ENCODE measurements around the gene RIPPLY3. TPM values are rescaled to one million over a fixed set of nuclear protein-coding genes. Genes with fewer than 3 reads are reported as not detected.

RIPPLY3 gene
- total RNA-seq, 1 donor from 2014 or later: 17.9 TPM

GRCh38 chr21:37041706-37042271 lies 35.3 kb downstream of the RIPPLY3 start:
- Mint-ChIP-seq H3K27me3 (no peaks in the 10 kb centered on the region), H3K4me1 (ENCODE audit: low read depth) (peaks cover 6% of the 10 kb centered on the region), H3K4me3 (ENCODE audit: low read depth) (no peak overlapping the region), H3K36me3 (ENCODE audit: insufficient read depth) (peaks cover 5% of the 10 kb centered on the region), H3K27ac (no peak overlapping the region), H3K9me3 (ENCODE audit: low read depth) (no peaks in the 10 kb centered on the region)
- no peak for TF ChIP-seq CTCF (IDR thresholded peaks at IDR 0.05; ENCODE audit: unreplicated experiment)
- no peak for DNase-seq (ENCODE audit: low spot score, unreplicated experiment)

GRCh38 chr21:37043818-37044217 lies 37.3 kb downstream of the RIPPLY3 start:
- Mint-ChIP-seq H3K4me1 (ENCODE audit: low read depth) (peaks cover 11% of the 10 kb centered on the region), H3K4me3 (ENCODE audit: low read depth) (no peak overlapping the region), H3K27ac (no peak overlapping the region), H3K36me3 (ENCODE audit: insufficient read depth) (peaks cover 15% of the 10 kb centered on the region), H3K27me3 (no peaks in the 10 kb centered on the region), H3K9me3 (ENCODE audit: low read depth) (peaks cover 12% of the 10 kb centered on the region)
- DNase-seq (ENCODE audit: low spot score, unreplicated experiment): no peak
- TF ChIP-seq CTCF (IDR thresholded peaks at IDR 0.05; ENCODE audit: unreplicated experiment): no peak

GRCh38 chr21:37044643-37045042 lies 38.1 kb downstream of the RIPPLY3 start:
- Mint-ChIP-seq H3K4me1 (ENCODE audit: low read depth) (peaks cover 11% of the 10 kb centered on the region), H3K9me3 (ENCODE audit: low read depth) (peaks cover 19% of the 10 kb centered on the region), H3K36me3 (ENCODE audit: insufficient read depth) (peaks cover 20% of the 10 kb centered on the region)

GRCh38 chr21:37045149-37045548 lies 38.6 kb downstream of the RIPPLY3 start:
- Mint-ChIP-seq H3K9me3 (ENCODE audit: low read depth) (peaks cover 24% of the 10 kb centered on the region), H3K4me3 (ENCODE audit: low read depth) (no peak overlapping the region), H3K27me3 (no peaks in the 10 kb centered on the region), H3K36me3 (ENCODE audit: insufficient read depth) (peaks cover 26% of the 10 kb centered on the region), H3K4me1 (ENCODE audit: low read depth) (peaks cover 11% of the 10 kb centered on the region), H3K27ac (no peak overlapping the region)
- DNase-seq (ENCODE audit: low spot score, unreplicated experiment): no peak
- no peak for TF ChIP-seq CTCF (IDR thresholded peaks at IDR 0.05; ENCODE audit: unreplicated experiment)

More at GRCh38 chr21:37044643-37045042, 38.1 kb downstream of the RIPPLY3 start:
- no peak for TF ChIP-seq CTCF (IDR thresholded peaks at IDR 0.05; ENCODE audit: unreplicated experiment)
- Mint-ChIP-seq H3K4me3 (ENCODE audit: low read depth) (no peak overlapping the region), H3K27me3 (no peaks in the 10 kb centered on the region), H3K27ac (no peak overlapping the region)
- no peak for DNase-seq (ENCODE audit: low spot score, unreplicated experiment)

GRCh38 chr21:37045556-37045955 lies 39.1 kb downstream of the RIPPLY3 start:
- no peak for TF ChIP-seq CTCF (IDR thresholded peaks at IDR 0.05; ENCODE audit: unreplicated experiment)
- peaks cover 11% of the 10 kb centered on the region for H3K4me1 Mint-ChIP-seq (ENCODE audit: low read depth)
- no peaks in the 10 kb centered on the region for H3K27me3 Mint-ChIP-seq
- DNase-seq (ENCODE audit: low spot score, unreplicated experiment): no peak
- H3K36me3 Mint-ChIP-seq (ENCODE audit: insufficient read depth): peaks cover 29% of the 10 kb centered on the region
- H3K9me3 Mint-ChIP-seq (ENCODE audit: low read depth): peaks cover 28% of the 10 kb centered on the region
- no peak overlapping the region for H3K27ac Mint-ChIP-seq
- no peak overlapping the region for H3K4me3 Mint-ChIP-seq (ENCODE audit: low read depth)
